Measurements from ENCODE around the gene TMEM108. TPM values are rescaled to one million over a fixed set of nuclear protein-coding genes. Genes with fewer than 3 reads are reported as not detected.

The TMEM108 gene
- total and polyA plus RNA-seq, 5 donors from 2014 or later, result 0.11 TPM; not detected in 4

DNA sequence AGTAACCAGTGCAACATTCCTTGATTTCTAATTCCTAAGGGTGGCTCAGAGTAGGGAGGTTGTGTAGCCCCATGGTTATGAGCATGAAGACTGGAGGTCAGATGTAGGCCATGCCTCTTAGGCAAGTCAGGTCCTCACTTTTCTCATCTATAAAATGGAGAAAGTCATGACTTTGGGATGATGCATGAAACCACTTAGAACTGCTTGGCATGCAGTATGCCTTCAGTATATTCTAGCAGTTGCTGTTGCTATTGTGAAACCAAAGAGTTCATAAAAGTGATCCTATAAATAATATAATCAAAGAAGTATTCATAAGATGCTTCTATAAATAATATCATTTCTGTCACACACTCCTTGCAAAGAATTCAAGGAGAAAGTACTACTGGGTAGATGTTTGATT, 65.5 kb downstream of the TMEM108 start:
- Mint-ChIP-seq H3K4me3 (no peak overlapping the region), H3K4me1 (no peaks in the 10 kb centered on the region), H3K27ac (no peak overlapping the region), H3K9me3 (peaks cover 0 to 1% (median 0%) of the 10 kb centered on the region in 7 donors), H3K36me3 (no peaks in the 10 kb centered on the region), H3K27me3 (peaks cover 9% of the 10 kb centered on the region)
- ATAC-seq (ENCODE audit: low read depth in 2 of 2) (no peak), DNase-seq (no peak)
- no peaks in the 10 kb centered on the region for H3K9me3 ChIP-seq (ENCODE audit: control insufficient read depth in 2 of 2, low read length in 2 of 2)
- H3K27ac ChIP-seq (ENCODE audit: insufficient read depth, low read length, poor library complexity, severe bottlenecking), result no peak overlapping the region
- H3K4me3 ChIP-seq (ENCODE audit: low read depth, low read length), result no peak overlapping the region
- peaks cover 2% of the 10 kb centered on the region for H3K27me3 ChIP-seq (ENCODE audit: control insufficient read depth, insufficient read depth, low read length)
- H3K4me1 ChIP-seq (ENCODE audit: control insufficient read depth, insufficient read depth, low read length, poor library complexity, severe bottlenecking), result no peaks in the 10 kb centered on the region
- no peaks in the 10 kb centered on the region for H3K36me3 ChIP-seq (ENCODE audit: control insufficient read depth, insufficient read depth, low read length)

DNA sequence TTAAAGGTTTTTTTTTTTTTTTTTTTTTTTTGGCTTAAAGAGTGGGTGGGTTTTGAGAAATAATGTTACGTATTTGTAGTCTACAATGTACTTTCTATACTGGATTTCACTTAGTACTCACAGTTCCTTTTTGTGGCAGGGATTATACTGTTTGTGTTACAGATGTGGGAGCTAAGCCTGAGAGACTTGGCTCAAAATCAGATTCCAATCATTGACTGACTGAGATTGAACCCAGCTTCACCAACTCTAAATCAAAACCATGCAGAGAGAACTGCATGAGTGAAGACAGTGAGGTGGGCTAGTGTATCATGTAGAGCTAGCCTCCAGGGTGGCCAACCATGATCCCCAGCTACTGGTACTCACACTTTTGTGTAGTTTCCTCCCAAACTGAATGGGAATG, 68.0 kb downstream of the TMEM108 start:
- peaks cover 0 to 3% (median 0%) of the 10 kb centered on the region in 7 donors for H3K9me3 Mint-ChIP-seq
- H3K4me3 Mint-ChIP-seq, result no peak overlapping the region
- no peak overlapping the region for H3K27ac Mint-ChIP-seq
- Histone ChIP-seq H3K4me3 (ENCODE audit: low read depth, low read length) (no peak overlapping the region), H3K27ac (ENCODE audit: insufficient read depth, low read length, poor library complexity, severe bottlenecking) (no peak overlapping the region), H3K9me3 (ENCODE audit: control insufficient read depth in 2 of 2, low read length in 2 of 2) (no peaks in the 10 kb centered on the region), H3K27me3 (ENCODE audit: control insufficient read depth, insufficient read depth, low read length) (peaks cover 2% of the 10 kb centered on the region), H3K36me3 (ENCODE audit: control insufficient read depth, insufficient read depth, low read length) (no peaks in the 10 kb centered on the region), H3K4me1 (ENCODE audit: control insufficient read depth, insufficient read depth, low read length, poor library complexity, severe bottlenecking) (no peaks in the 10 kb centered on the region)
- no peaks in the 10 kb centered on the region for H3K4me1 Mint-ChIP-seq
- DNase-seq (no peak), ATAC-seq (ENCODE audit: low read depth in 2 of 2) (no peak)
- H3K36me3 Mint-ChIP-seq, result no peaks in the 10 kb centered on the region
- H3K27me3 Mint-ChIP-seq, result peaks cover 9% of the 10 kb centered on the region

DNA sequence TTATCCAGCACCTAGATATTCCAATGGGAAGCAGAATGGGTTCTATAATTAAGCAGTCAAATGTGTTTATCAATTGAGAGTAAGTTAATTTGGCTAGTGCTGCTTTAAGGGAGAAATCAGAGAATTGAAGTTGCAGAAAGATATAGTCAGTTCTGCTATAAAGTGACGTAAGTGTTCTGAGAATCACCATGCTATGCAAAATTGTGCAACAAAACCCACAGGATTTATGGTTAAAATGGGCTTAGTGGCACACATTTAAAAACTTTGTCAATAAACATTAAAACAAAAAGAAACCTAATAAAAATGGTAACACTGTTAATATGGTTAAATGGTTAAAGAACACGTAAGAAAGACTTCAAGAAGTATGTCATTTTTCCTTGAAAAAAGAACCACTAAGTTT, 74.5 kb downstream of the TMEM108 start:
- H3K27ac ChIP-seq (ENCODE audit: insufficient read depth, low read length, poor library complexity, severe bottlenecking), result no peak overlapping the region
- no peak overlapping the region for H3K4me3 Mint-ChIP-seq
- ATAC-seq (ENCODE audit: low read depth in 2 of 2) (no peak), DNase-seq (no peak)
- no peaks in the 10 kb centered on the region for H3K4me1 Mint-ChIP-seq
- no peaks in the 10 kb centered on the region for H3K27me3 ChIP-seq (ENCODE audit: control insufficient read depth, insufficient read depth, low read length)
- H3K36me3 Mint-ChIP-seq, result no peaks in the 10 kb centered on the region
- H3K9me3 ChIP-seq (ENCODE audit: control insufficient read depth in 2 of 2, low read length in 2 of 2), result no peaks in the 10 kb centered on the region
- no peaks in the 10 kb centered on the region for H3K27me3 Mint-ChIP-seq
- peaks cover 0 to 2% (median 0%) of the 10 kb centered on the region in 7 donors for H3K9me3 Mint-ChIP-seq
- H3K4me1 ChIP-seq (ENCODE audit: control insufficient read depth, insufficient read depth, low read length, poor library complexity, severe bottlenecking), result no peaks in the 10 kb centered on the region
- H3K36me3 ChIP-seq (ENCODE audit: control insufficient read depth, insufficient read depth, low read length), result no peaks in the 10 kb centered on the region
- no peak overlapping the region for H3K27ac Mint-ChIP-seq
- no peak overlapping the region for H3K4me3 ChIP-seq (ENCODE audit: low read depth, low read length)

DNA sequence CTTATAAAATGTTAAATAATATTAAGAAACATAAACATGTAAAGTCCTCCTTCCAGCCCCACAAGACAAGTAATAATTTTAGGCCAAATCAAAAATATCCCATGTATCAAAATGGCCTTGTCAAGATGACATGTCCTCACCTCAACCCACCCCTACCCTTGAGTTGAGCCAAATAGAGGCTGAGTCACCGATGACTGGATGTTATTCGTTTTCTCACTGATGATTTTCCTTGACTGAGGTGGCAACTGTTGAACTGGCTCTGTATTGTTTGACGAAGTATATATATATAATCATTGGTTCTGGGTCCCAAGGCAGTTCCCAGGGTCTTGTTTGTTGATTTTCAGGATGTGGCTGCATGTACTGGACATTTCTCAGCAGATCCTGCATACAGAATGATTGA, 75.3 kb downstream of the TMEM108 start:
- peaks cover 0 to 2% (median 0%) of the 10 kb centered on the region in 7 donors for H3K9me3 Mint-ChIP-seq
- no peaks in the 10 kb centered on the region for H3K27me3 Mint-ChIP-seq
- H3K27ac ChIP-seq (ENCODE audit: insufficient read depth, low read length, poor library complexity, severe bottlenecking), result no peak overlapping the region
- H3K27me3 ChIP-seq (ENCODE audit: control insufficient read depth, insufficient read depth, low read length), result no peaks in the 10 kb centered on the region
- no peak overlapping the region for H3K4me3 Mint-ChIP-seq
- no peaks in the 10 kb centered on the region for H3K4me1 ChIP-seq (ENCODE audit: control insufficient read depth, insufficient read depth, low read length, poor library complexity, severe bottlenecking)
- no peaks in the 10 kb centered on the region for H3K4me1 Mint-ChIP-seq
- H3K36me3 Mint-ChIP-seq, result no peaks in the 10 kb centered on the region
- H3K36me3 ChIP-seq (ENCODE audit: control insufficient read depth, insufficient read depth, low read length), result no peaks in the 10 kb centered on the region
- no peak overlapping the region for H3K27ac Mint-ChIP-seq
- DNase-seq (no peak), ATAC-seq (ENCODE audit: low read depth in 2 of 2) (no peak)
- no peaks in the 10 kb centered on the region for H3K9me3 ChIP-seq (ENCODE audit: control insufficient read depth in 2 of 2, low read length in 2 of 2)
- no peak overlapping the region for H3K4me3 ChIP-seq (ENCODE audit: low read depth, low read length)

DNA sequence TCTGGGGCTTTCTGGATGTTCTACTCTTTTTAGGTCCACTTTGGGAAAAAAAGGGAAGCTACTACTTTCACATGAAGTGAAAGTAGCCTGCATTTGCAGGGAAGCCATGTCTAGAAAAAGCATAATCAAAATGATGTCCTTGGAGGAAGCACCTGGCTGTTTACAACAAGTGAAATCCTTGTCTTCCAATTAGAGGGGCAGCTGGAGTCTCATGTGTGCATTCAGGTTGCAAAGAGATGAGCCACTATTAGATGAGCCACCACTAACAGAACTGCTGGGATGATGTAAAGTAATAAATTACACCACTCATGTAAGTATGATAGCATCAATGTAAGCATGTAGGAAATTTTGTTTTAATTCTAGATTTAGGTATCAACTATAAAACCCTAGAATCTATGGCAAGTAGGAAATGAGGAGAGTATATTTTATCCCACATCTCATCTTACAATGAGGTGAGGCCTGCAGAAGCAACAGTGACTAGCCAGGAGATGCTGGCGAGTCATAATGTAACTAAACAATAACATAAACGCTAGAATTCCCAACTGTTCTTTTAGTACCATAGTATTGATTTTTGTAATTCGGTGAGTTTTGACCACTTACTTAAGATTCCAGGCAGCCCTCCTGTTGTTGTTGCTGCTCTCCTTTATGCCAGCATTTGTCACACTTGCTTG, 75.9 kb downstream of the TMEM108 start:
- no peaks in the 10 kb centered on the region for H3K27me3 ChIP-seq (ENCODE audit: control insufficient read depth, insufficient read depth, low read length)

DNA sequence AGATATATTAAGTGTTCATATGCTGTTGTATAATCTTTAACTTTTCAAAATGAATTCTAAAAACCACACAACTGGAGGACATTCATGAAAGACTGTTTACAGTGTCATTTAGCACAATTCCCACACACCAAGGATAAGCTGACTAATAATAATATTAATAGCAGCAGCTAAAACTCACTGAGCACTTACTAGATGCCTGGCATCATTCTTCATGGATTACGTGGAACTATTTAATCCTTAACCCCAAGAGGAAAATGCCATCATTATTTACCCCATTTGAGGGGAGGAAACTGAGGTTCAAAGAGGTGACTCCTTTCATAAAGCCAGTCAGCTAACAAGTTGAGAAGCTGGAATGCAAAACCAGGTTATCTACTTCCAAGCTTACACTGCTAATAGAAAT, 77.0 kb downstream of the TMEM108 start:
- Mint-ChIP-seq H3K4me1 (no peaks in the 10 kb centered on the region), H3K27ac (no peak overlapping the region), H3K36me3 (no peaks in the 10 kb centered on the region), H3K4me3 (no peak overlapping the region), H3K27me3 (no peaks in the 10 kb centered on the region), H3K9me3 (no peaks in the 10 kb centered on the region)
- Histone ChIP-seq H3K4me1 (ENCODE audit: control insufficient read depth, insufficient read depth, low read length, poor library complexity, severe bottlenecking) (no peaks in the 10 kb centered on the region), H3K27ac (ENCODE audit: insufficient read depth, low read length, poor library complexity, severe bottlenecking) (no peak overlapping the region), H3K27me3 (ENCODE audit: control insufficient read depth, insufficient read depth, low read length) (no peaks in the 10 kb centered on the region), H3K9me3 (ENCODE audit: control insufficient read depth in 2 of 2, low read length in 2 of 2) (no peaks in the 10 kb centered on the region), H3K36me3 (ENCODE audit: control insufficient read depth, insufficient read depth, low read length) (no peaks in the 10 kb centered on the region), H3K4me3 (ENCODE audit: low read depth, low read length) (no peak overlapping the region)
- ATAC-seq (ENCODE audit: low read depth in 2 of 2), result no peak
- DNase-seq, result no peak

More for the DNA sequence above, 75.9 kb downstream of the TMEM108 start:
- DNase-seq (no peak), ATAC-seq (ENCODE audit: low read depth in 2 of 2) (no peak)
- H3K9me3 ChIP-seq (ENCODE audit: control insufficient read depth in 2 of 2, low read length in 2 of 2), result no peaks in the 10 kb centered on the region
- Mint-ChIP-seq H3K36me3 (no peaks in the 10 kb centered on the region), H3K9me3 (peaks cover 0 to 2% (median 0%) of the 10 kb centered on the region in 7 donors), H3K27me3 (no peaks in the 10 kb centered on the region), H3K27ac (no peak overlapping the region), H3K4me3 (no peak overlapping the region), H3K4me1 (no peaks in the 10 kb centered on the region)
- no peak overlapping the region for H3K27ac ChIP-seq (ENCODE audit: insufficient read depth, low read length, poor library complexity, severe bottlenecking)
- H3K36me3 ChIP-seq (ENCODE audit: control insufficient read depth, insufficient read depth, low read length), result no peaks in the 10 kb centered on the region
- no peaks in the 10 kb centered on the region for H3K4me1 ChIP-seq (ENCODE audit: control insufficient read depth, insufficient read depth, low read length, poor library complexity, severe bottlenecking)
- H3K4me3 ChIP-seq (ENCODE audit: low read depth, low read length), result no peak overlapping the region

DNA sequence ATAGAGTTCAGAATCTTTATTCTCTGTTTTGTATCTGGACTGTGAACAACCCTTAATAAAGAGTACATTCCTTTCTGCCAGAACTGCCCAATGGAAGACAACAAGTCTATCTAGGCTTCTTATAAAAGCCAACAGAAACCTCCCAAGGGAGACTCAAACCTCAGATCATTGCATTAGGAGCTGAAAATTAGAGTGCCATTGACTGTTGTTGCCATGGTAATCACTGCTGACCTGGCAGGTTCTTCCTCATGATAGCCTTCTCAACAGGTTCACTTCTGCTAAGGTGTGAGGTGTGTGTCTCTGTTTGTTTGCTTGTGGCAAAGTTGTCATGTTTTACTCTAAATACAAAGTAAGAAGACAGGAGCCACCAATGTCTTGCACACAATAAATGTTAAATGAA, 79.2 kb downstream of the TMEM108 start:
- H3K36me3 Mint-ChIP-seq, result no peaks in the 10 kb centered on the region
- H3K4me3 Mint-ChIP-seq, result no peak overlapping the region

DNA sequence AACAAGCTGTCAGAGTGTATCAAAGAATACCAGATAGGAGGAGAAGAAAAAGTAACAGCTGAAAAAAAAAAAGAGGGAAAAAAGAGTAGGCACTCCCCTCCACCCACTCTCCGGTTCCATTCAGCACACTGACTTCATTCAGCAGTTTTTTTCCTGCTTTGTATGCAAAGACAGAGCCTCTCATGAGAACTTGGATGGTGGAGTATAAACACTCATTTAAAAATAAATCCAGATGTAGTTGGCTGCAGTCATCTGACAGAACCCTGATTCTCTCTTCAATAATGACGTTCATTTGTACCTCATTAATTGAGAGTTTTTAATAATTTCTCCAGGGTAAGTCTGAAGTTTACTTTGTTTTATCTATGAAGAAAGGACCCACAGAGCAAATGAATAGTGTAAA, 81.0 kb downstream of the TMEM108 start:
- no peak overlapping the region for H3K4me3 ChIP-seq (ENCODE audit: low read depth, low read length)
- no peaks in the 10 kb centered on the region for H3K9me3 Mint-ChIP-seq
- no peak overlapping the region for H3K27ac ChIP-seq (ENCODE audit: insufficient read depth, low read length, poor library complexity, severe bottlenecking)
- DNase-seq, result no peak
- H3K27me3 ChIP-seq (ENCODE audit: control insufficient read depth, insufficient read depth, low read length), result no peaks in the 10 kb centered on the region
- H3K27ac Mint-ChIP-seq, result no peak overlapping the region
- no peaks in the 10 kb centered on the region for H3K36me3 Mint-ChIP-seq
- H3K4me1 Mint-ChIP-seq, result no peaks in the 10 kb centered on the region
- H3K27me3 Mint-ChIP-seq, result no peaks in the 10 kb centered on the region
- no peak overlapping the region for H3K4me3 Mint-ChIP-seq
- no peaks in the 10 kb centered on the region for H3K9me3 ChIP-seq (ENCODE audit: control insufficient read depth in 2 of 2, low read length in 2 of 2)
- no peaks in the 10 kb centered on the region for H3K36me3 ChIP-seq (ENCODE audit: control insufficient read depth, insufficient read depth, low read length)
- no peaks in the 10 kb centered on the region for H3K4me1 ChIP-seq (ENCODE audit: control insufficient read depth, insufficient read depth, low read length, poor library complexity, severe bottlenecking)
- no peak for ATAC-seq (ENCODE audit: low read depth in 2 of 2)

More for the DNA sequence above, 79.2 kb downstream of the TMEM108 start:
- Histone ChIP-seq H3K36me3 (ENCODE audit: control insufficient read depth, insufficient read depth, low read length) (no peaks in the 10 kb centered on the region), H3K27ac (ENCODE audit: insufficient read depth, low read length, poor library complexity, severe bottlenecking) (no peak overlapping the region), H3K4me1 (ENCODE audit: control insufficient read depth, insufficient read depth, low read length, poor library complexity, severe bottlenecking) (no peaks in the 10 kb centered on the region), H3K27me3 (ENCODE audit: control insufficient read depth, insufficient read depth, low read length) (no peaks in the 10 kb centered on the region), H3K9me3 (ENCODE audit: control insufficient read depth in 2 of 2, low read length in 2 of 2) (no peaks in the 10 kb centered on the region), H3K4me3 (ENCODE audit: low read depth, low read length) (no peak overlapping the region)
- no peak for DNase-seq
- H3K9me3 Mint-ChIP-seq, result no peaks in the 10 kb centered on the region
- no peaks in the 10 kb centered on the region for H3K27me3 Mint-ChIP-seq
- H3K27ac Mint-ChIP-seq, result no peak overlapping the region
- no peaks in the 10 kb centered on the region for H3K4me1 Mint-ChIP-seq
- ATAC-seq (ENCODE audit: low read depth in 2 of 2), result no peak

Measured in CD4-positive, CD25-positive, alpha-beta regulatory T cell (primary cell).